ENCODE data around the gene SLC39A2. TPM values are rescaled to one million over a fixed set of nuclear protein-coding genes. Genes with fewer than 3 reads are reported as not detected.
"Not testable (repeated sequence)": the region's sequence is repeated elsewhere in the genome, so short reads cannot be mapped to it uniquely, and the experiment has no call there.

Gene SLC39A2
- polyA plus RNA-seq, 1 of the 3 experiments (the other 2 are of a cell fraction), result not detected

DNA sequence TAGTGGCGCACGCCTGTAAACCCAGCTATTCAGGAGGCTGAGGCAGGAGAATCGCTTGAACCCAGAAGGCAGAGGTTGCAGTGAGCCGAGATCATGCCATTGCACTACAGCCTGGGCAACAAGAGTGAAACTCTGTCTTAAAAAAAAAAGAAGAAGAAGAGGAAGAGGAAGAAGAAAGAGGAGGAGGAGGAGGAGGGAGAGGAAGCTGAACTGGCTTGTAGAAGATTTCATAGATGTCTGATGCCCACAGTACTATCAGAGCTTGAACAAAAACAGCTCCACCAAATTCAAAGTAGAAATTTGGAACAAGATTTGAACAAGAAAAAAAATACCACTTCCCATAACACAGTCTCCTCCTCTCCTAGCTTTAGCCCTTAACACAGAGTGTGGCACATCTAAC lies 13.4 kb upstream of the SLC39A2 start:
- Histone ChIP-seq H3F3A (replicated peaks; ENCODE audit: insufficient read depth) (peaks cover 13% of the 10 kb centered on the region), H3K4me1 (ENCODE audit: control insufficient read depth in 1 of 2, insufficient read depth in 2 of 2, low read depth in 1 of 2, low read length in 1 of 2) (peaks cover 5 to 16% of the 10 kb centered on the region in 2 experiments)
- DNase-seq; H4K20me1 ChIP-seq (ENCODE audit: insufficient read depth); H3K36me3 ChIP-seq (replicated peaks in 1 of 2; ENCODE audit: control insufficient read depth in 1 of 2, insufficient read depth in 2 of 2, low read length in 1 of 2); H3K9me2 ChIP-seq; H3K27me3 ChIP-seq (ENCODE audit: insufficient read depth); H3K9ac ChIP-seq; H3K27ac ChIP-seq (ENCODE audit: low read depth in 2 of 2, low read length in 1 of 2); H3K4me3 ChIP-seq (ENCODE audit: low read depth in 2 of 2, low read length in 1 of 2); POLR2A ChIA-PET; H3K9me3 ChIP-seq; H2AFZ ChIP-seq (ENCODE audit: low read depth); H3K4me2 ChIP-seq; H3K79me2 ChIP-seq (ENCODE audit: insufficient read depth): not testable (repeated sequence)
- CTCF ChIA-PET, result interaction anchor here (1.2 kb wide), 1 partner anchor 107 kb away, joined by 3 read pairs; no protein-coding TSS in a partner anchor
- WGBS (ENCODE audit: low lambda C conversion rate), result 55% methylated on average over 4 of the region's 4 CpGs

DNA sequence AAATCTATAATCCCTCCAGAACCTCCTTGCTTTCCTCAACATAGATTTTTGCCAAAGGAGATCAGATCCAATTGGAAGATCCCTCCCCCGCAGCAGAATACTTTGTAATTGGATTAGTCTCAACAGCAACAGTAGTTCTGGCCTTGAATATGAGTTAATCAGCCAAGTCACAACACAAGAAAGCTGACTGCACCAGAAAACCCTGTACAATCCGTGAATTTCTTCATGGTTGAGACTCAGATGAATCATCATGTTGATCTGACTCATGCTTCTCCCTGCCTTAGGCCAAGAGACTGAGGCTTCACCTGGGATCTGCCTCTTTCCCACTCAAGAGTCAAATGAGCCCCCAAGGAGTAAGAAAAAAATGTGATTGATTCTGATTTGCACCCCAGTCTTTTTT lies 12.3 kb upstream of the SLC39A2 start:
- peak overlapping the region in 1 of 2 experiments; percentile 57; a peak in 2 of 4 replicates for H3K27ac ChIP-seq (ENCODE audit: low read depth in 2 of 2, low read length in 1 of 2)
- H3K79me2 ChIP-seq (ENCODE audit: insufficient read depth), result peaks cover 19% of the 10 kb centered on the region
- ChIA-PET POLR2A (no interaction called here), CTCF (interaction anchor here (2.8 kb wide), 1 partner anchor 15 kb away, joined by 22 read pairs; no protein-coding TSS in a partner anchor)
- H3K9ac ChIP-seq, result no peak overlapping the region
- peaks cover 8 to 27% of the 10 kb centered on the region in 2 experiments for H3K4me1 ChIP-seq (ENCODE audit: control insufficient read depth in 1 of 2, insufficient read depth in 2 of 2, low read depth in 1 of 2, low read length in 1 of 2)
- H2AFZ ChIP-seq (ENCODE audit: low read depth), result peak overlapping the region; percentile 51; the same call in 1 of the 2 replicates
- 3% methylated on average over 2 of the region's 2 CpGs for WGBS (ENCODE audit: low lambda C conversion rate)
- H3K4me2 ChIP-seq, result peak overlapping the region; percentile 16; the same call in 1 of the 2 replicates
- H3F3A ChIP-seq (replicated peaks; ENCODE audit: insufficient read depth), result peaks cover 13% of the 10 kb centered on the region
- no peak overlapping the region for H3K4me3 ChIP-seq (ENCODE audit: low read depth in 2 of 2, low read length in 1 of 2)
- H3K9me2 ChIP-seq, result no peaks in the 10 kb centered on the region
- DNase-seq, result no peak
- H4K20me1 ChIP-seq (ENCODE audit: insufficient read depth), result 0 out of 2 replicates have a peak, but pooled peaks cover 4% of the 10 kb centered on the region
- no peaks in the 10 kb centered on the region for H3K9me3 ChIP-seq
- H3K36me3 ChIP-seq (replicated peaks in 1 of 2; ENCODE audit: control insufficient read depth in 1 of 2, insufficient read depth in 2 of 2, low read length in 1 of 2), result peaks cover under 1 to 11% of the 10 kb centered on the region in 2 experiments
- H3K27me3 ChIP-seq (ENCODE audit: insufficient read depth), result no peaks in the 10 kb centered on the region; the same call in 1 of the 2 replicates
- TF ChIP-seq FOSL2 (IDR thresholded peaks at IDR 0.05; ENCODE audit: borderline replicate concordance, low read depth) (peak; percentile 94), JUND (IDR thresholded peaks at IDR 0.05) (peak; percentile 76), SIN3A (IDR thresholded peaks at IDR 0.05; ENCODE audit: borderline replicate concordance, low read depth, low read length) (no peak), TCF12 (IDR thresholded peaks at IDR 0.05) (peak; percentile 19; the same call in 1 of the 2 replicates), NFIC (IDR thresholded peaks at IDR 0.05; ENCODE audit: borderline replicate concordance) (peak; percentile 11; the same call in 1 of the 2 replicates), RCOR1 (IDR thresholded peaks at IDR 0.05; ENCODE audit: low read length) (no peak)

DNA sequence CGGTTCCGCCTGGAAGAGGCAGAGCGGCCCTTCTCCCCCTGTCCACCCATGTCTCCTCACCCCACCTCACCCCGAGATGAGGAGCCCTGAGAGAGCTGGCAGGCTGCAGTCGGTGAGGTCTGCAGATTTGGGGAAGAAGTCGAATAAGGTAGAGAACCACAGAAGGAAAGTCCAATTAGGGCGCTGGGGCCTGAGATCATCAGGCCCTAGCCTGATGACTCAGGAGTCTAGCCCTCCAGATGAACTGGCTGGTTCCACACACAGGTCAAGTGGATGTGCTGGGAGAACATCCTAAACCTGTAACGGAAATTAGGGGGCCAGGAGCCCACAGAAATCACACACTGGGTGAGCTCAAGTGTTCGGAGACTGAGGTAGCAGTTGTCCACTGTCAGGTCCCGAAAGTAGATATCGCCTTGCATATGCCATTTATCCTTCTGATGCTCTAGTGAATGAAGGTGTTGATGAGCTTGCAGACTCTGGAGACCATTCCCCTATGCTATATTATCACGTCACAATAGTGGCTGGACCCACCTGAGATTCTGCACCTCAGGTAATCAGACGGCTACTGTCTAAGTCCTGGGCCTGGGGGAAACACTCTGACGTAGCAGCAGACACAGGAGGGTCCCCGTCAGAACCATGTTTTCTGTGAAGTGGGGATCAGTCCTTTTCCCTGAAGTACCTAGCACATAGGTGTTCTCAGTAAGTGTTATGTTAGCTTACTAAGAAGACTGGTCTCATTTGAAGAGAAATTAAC lies 10.2 kb upstream of the SLC39A2 start:
- Histone ChIP-seq H3K4me1 (ENCODE audit: control insufficient read depth in 1 of 2, insufficient read depth in 2 of 2, low read depth in 1 of 2, low read length in 1 of 2) (peaks cover 10 to 29% of the 10 kb centered on the region in 2 experiments), H2AFZ (ENCODE audit: low read depth) (peak overlapping the region; percentile 91), H3K27me3 (ENCODE audit: insufficient read depth) (no peaks in the 10 kb centered on the region), H3K4me3 (ENCODE audit: low read depth in 2 of 2, low read length in 1 of 2) (peak overlapping the region in 1 of 2 experiments; percentile 95; a peak in 1 of 4 replicates), H4K20me1 (ENCODE audit: insufficient read depth) (0 out of 2 replicates have a peak, but pooled peaks cover 6% of the 10 kb centered on the region), H3K4me2 (peak overlapping the region; percentile 39), H3K36me3 (replicated peaks in 1 of 2; ENCODE audit: control insufficient read depth in 1 of 2, insufficient read depth in 2 of 2, low read length in 1 of 2) (peaks cover 17 to 30% of the 10 kb centered on the region in 2 experiments), H3K79me2 (ENCODE audit: insufficient read depth) (peaks cover 30% of the 10 kb centered on the region), H3K9me2 (no peaks in the 10 kb centered on the region), H3K9ac (no peak overlapping the region; the same call in 1 of the 2 replicates), H3F3A (replicated peaks; ENCODE audit: insufficient read depth) (peaks cover 13% of the 10 kb centered on the region), H3K9me3 (no peaks in the 10 kb centered on the region), H3K27ac (ENCODE audit: low read depth in 2 of 2, low read length in 1 of 2) (peak overlapping the region; percentile 59 to 84)
- CTCF ChIA-PET, result interaction anchor here (1.1 to 2.8 kb wide), 3 partner anchors 17 to 51 kb away, joined by 3 to 22 read pairs (median 6); no protein-coding TSS in a partner anchor
- no peak for DNase-seq
- TF ChIP-seq, protein P1, sequence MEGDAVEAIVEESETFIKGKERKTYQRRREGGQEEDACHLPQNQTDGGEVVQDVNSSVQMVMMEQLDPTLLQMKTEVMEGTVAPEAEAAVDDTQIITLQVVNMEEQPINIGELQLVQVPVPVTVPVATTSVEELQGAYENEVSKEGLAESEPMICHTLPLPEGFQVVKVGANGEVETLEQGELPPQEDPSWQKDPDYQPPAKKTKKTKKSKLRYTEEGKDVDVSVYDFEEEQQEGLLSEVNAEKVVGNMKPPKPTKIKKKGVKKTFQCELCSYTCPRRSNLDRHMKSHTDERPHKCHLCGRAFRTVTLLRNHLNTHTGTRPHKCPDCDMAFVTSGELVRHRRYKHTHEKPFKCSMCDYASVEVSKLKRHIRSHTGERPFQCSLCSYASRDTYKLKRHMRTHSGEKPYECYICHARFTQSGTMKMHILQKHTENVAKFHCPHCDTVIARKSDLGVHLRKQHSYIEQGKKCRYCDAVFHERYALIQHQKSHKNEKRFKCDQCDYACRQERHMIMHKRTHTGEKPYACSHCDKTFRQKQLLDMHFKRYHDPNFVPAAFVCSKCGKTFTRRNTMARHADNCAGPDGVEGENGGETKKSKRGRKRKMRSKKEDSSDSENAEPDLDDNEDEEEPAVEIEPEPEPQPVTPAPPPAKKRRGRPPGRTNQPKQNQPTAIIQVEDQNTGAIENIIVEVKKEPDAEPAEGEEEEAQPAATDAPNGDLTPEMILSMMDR (IDR thresholded peaks at IDR 0.05), result no peak
- TF ChIP-seq MEF2A (IDR thresholded peaks at IDR 0.05; ENCODE audit: borderline replicate concordance, low read depth), result no peak
- TF ChIP-seq RXRA (IDR thresholded peaks at IDR 0.05; ENCODE audit: borderline replicate concordance, low read depth), result no peak
- TF ChIP-seq TAF1 (IDR thresholded peaks at IDR 0.05; ENCODE audit: borderline replicate concordance, low read depth, low read length), result no peak
- 94% methylated on average over 9 of the region's 15 CpGs for WGBS (ENCODE audit: low lambda C conversion rate)
- POLR2A ChIA-PET, result interaction anchor here (0.6 kb wide), 1 partner anchor 14 kb away, joined by 4 read pairs; no protein-coding TSS in a partner anchor

Data from SK-N-SH (cell line).